NB4 (cell line): Measurements from ENCODE around the gene NADSYN1.

ENCODE experiments used
- CTCF ChIP-seq: IDR thresholded peaks from one replicate; pipeline ENCODE4 v1.5.1; 2012; ENCODE audit warnings: low read depth, low read length
- MYC ChIP-seq: IDR thresholded peaks from 2 replicates; pipeline ENCODE4 v1.6.1; 2011; ENCODE audit warnings: low read depth, low read length
- POLR2A ChIP-seq: IDR thresholded peaks from 2 replicates; pipeline ENCODE4 v1.6.1; 2011; ENCODE audit warnings: mild to moderate bottlenecking; ENCODE audit not compliant: insufficient read length; ENCODE audit errors: extremely low read depth
- TF ChIP-seq, protein P1 (sequence below): IDR thresholded peaks from 2 replicates; pipeline ENCODE4 v1.6.1; 2011; ENCODE audit warnings: low read depth, low read length

DNA sequence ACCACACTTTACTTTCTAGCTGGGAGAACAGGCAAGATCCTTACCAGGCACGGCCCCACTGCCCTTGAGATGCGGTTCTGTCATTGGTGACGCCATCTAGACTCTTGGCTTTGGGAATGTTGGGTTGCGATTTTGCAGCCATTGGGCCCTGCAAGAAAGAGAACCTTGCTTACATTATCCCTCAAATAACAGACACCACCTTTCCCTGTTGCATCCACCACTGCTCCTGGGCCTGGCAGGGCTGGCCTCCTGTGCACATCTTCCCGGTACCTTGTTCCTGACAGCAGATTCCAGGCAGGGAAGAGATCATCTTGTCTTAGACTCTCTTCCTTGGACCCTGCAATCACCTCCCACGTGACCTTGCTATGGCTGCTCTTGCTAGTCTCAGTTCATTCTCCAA lies 8.2 kb upstream of the NADSYN1 start:
- no peak for TF ChIP-seq POLR2A
- TF ChIP-seq CTCF = no peak
- TF ChIP-seq MYC = no peak
- TF ChIP-seq, protein P1, sequence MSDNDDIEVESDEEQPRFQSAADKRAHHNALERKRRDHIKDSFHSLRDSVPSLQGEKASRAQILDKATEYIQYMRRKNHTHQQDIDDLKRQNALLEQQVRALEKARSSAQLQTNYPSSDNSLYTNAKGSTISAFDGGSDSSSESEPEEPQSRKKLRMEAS = no peak
